ENCODE data around the gene DSE.

- TF ChIP-seq, protein P1, sequence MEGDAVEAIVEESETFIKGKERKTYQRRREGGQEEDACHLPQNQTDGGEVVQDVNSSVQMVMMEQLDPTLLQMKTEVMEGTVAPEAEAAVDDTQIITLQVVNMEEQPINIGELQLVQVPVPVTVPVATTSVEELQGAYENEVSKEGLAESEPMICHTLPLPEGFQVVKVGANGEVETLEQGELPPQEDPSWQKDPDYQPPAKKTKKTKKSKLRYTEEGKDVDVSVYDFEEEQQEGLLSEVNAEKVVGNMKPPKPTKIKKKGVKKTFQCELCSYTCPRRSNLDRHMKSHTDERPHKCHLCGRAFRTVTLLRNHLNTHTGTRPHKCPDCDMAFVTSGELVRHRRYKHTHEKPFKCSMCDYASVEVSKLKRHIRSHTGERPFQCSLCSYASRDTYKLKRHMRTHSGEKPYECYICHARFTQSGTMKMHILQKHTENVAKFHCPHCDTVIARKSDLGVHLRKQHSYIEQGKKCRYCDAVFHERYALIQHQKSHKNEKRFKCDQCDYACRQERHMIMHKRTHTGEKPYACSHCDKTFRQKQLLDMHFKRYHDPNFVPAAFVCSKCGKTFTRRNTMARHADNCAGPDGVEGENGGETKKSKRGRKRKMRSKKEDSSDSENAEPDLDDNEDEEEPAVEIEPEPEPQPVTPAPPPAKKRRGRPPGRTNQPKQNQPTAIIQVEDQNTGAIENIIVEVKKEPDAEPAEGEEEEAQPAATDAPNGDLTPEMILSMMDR (IDR thresholded peaks at IDR 0.05), result no peak
- no peak for TF ChIP-seq EZH2 (IDR thresholded peaks at IDR 0.05; ENCODE audit: borderline replicate concordance, insufficient read depth, low read depth, low read length, poor library complexity, severe bottlenecking)
Measured at GRCh38 chr6:116359131-116359530, 11.6 kb upstream of the DSE start.
